HepG2 (cell line): ENCODE results near the gene WIPF3. TPM values are rescaled to one million over a fixed set of nuclear protein-coding genes. Genes with fewer than 3 reads are reported as not detected.

ENCODE experiments used
- ATAC-seq: fragments of 200-7000 bp; cut with Tn5 transposase; 3 replicates; pipeline ENCODE4 v1.9.1; 2020; ENCODE audit warnings: mild to moderate bottlenecking, moderate library complexity
- BruUV-seq: library from RNA; stranded (reverse); fragments of 400-500 nt; replicated peaks from 2 replicates; lab custom pipeline; 2021; lab: Mats Ljungman, UMichigan
- CTCF ChIA-PET: fragments of 300-600 bp; formaldehyde crosslinking; extraction: SDS; loops from one replicate; lab custom pipeline; 2021; ENCODE audit warnings: low total read pairs, inconsistent platforms, low intra/inter-chr PET ratio; lab: Yijun Ruan, JAX
- POLR2A ChIA-PET: fragments of 350-600 bp; sonication (Branson Sonifier 250); formaldehyde crosslinking; loops from one replicate; lab custom pipeline; 2020; ENCODE audit warnings: antibody characterized with exemption, inconsistent platforms; lab: Yijun Ruan, JAX
- DNase-seq: peaks from one replicate; pipeline ENCODE4 v3.0.0-alpha.2; 2015; ENCODE audit warnings: low spot score
- FAIRE-seq: peaks from 3 replicates; lab custom pipeline; 2011; peaks lifted over from hg19 to GRCh38; lab: Jason Lieb, UNC
- H2AFZ ChIP-seq: one replicate; pipeline ENCODE4 v1.6.1; 2011; ENCODE audit warnings: low read length, inconsistent platforms
- H3K27ac ChIP-seq: fragments of 300-600 bp; 3 replicates; pipeline ENCODE4 v1.8.0; 2011; ENCODE audit warnings: mixed run types, mild to moderate bottlenecking, mixed read lengths, low read length, inconsistent platforms; ENCODE audit not compliant: insufficient read depth; ENCODE audit errors: extremely low read length
- H3K27me3 ChIP-seq, 2 experiments: fragments of 200-600 bp in 1 of 2; 2 replicates in 1 of 2; 3 replicates in 1 of 2; pipeline versions ENCODE4 v1.6.0 to v1.8.0; 2011; ENCODE audit warnings: low read length in 2 of 2, mild to moderate bottlenecking in 2 of 2, moderate library complexity in 2 of 2, inconsistent platforms in 1 of 2; ENCODE audit not compliant: insufficient read depth in 2 of 2, control insufficient read depth in 1 of 2
- H3K36me3 ChIP-seq, 2 experiments: fragments of 200-600 bp in 1 of 2; replicated peaks in 1 of 2; 2 replicates in 1 of 2; 3 replicates in 1 of 2; pipeline versions ENCODE4 v1.5.1 to v1.8.0; 2011; ENCODE audit warnings: low read length in 2 of 2, inconsistent platforms in 1 of 2; ENCODE audit not compliant: insufficient read depth in 2 of 2, control insufficient read depth in 1 of 2
- H3K4me1 ChIP-seq: 2 replicates; pipeline ENCODE4 v1.5.1; 2012; ENCODE audit warnings: low read length, inconsistent platforms; ENCODE audit not compliant: insufficient read depth
- H3K4me2 ChIP-seq: 2 replicates; pipeline ENCODE4 v1.6.0; 2011; ENCODE audit warnings: low read depth, low read length, inconsistent platforms
- H3K4me3 ChIP-seq, 3 experiments: fragments of 200-600 bp in 1 of 3; sonication (generic), shearing (Covaris generic) in 1 of 3; replicated peaks in 1 of 3; 2 replicates each; pipeline ENCODE4 v1.5.1; 2011 to 2016; ENCODE audit warnings: low read length in 3 of 3, inconsistent platforms in 2 of 3, low read depth in 2 of 3, mild to moderate bottlenecking in 2 of 3, control low read depth in 1 of 3, mixed read lengths in 1 of 3; ENCODE audit not compliant: insufficient read depth in 1 of 3
- H3K79me2 ChIP-seq: one replicate; pipeline ENCODE4 v1.6.1; 2011; ENCODE audit warnings: low read length, inconsistent platforms; ENCODE audit not compliant: insufficient read depth
- H3K9ac ChIP-seq: 2 replicates; pipeline ENCODE4 v1.6.0; 2011; ENCODE audit warnings: mild to moderate bottlenecking, low read depth, low read length, inconsistent platforms; ENCODE audit not compliant: insufficient read depth
- H3K9me3 ChIP-seq: 2 replicates; pipeline ENCODE4 v1.5.1; 2012; ENCODE audit warnings: mild to moderate bottlenecking, low read length
- H4K20me1 ChIP-seq: 2 replicates; pipeline ENCODE4 v1.6.0; 2011; ENCODE audit warnings: inconsistent platforms, mild to moderate bottlenecking, low read length, moderate library complexity; ENCODE audit not compliant: insufficient read depth
- GABPA ChIP-seq, 2 experiments: IDR thresholded peaks; 2 replicates each; pipeline ENCODE4 v1.6.1; 2011 to 2016; ENCODE audit warnings: low read depth in 2 of 2, low read length in 1 of 2, missing biosample characterization in 1 of 2, missing genetic modification characterization in 1 of 2
- MAFK ChIP-seq, 2 experiments: IDR thresholded peaks in 1 of 2; conservative IDR thresholded peaks in 1 of 2; 2 replicates each; pipeline ENCODE4 v1.6.1; 2011; ENCODE audit warnings: improper control_type of control experiment in 2 of 2, low read length in 2 of 2
- ZNF546 ChIP-seq: sonication (generic); formaldehyde crosslinking; conservative IDR thresholded peaks from 2 replicates; pipeline ENCODE4 v1.8.1; 2023; ENCODE audit warnings: mild to moderate bottlenecking, missing genetic modification reagents
- WGBS: methylation state at CpG from one replicate; pipeline ENCODE4 v1.1.6; 2017; ENCODE audit warnings: low lambda C conversion rate; 5-methylcytosine and 5-hydroxymethylcytosine counted together
- in situ Hi-C: cut with HindIII; loops from 2 replicates; pipeline ENCODE4 v1.10.0; 2017; ENCODE audit warnings: low pct_unique_long_range_greater_than_20kb; ENCODE audit not compliant: extremely low pct_ligation_motif_present
- intact Hi-C: fragments of 100-400 bp; cut with micrococcal nuclease; formaldehyde crosslinking; loops from one replicate; pipeline ENCODE4 v1.10.0; 2022; ENCODE audit not compliant: unreplicated experiment
- polyA plus RNA-seq, 8 experiments: library from polyadenylated mRNA; depleted of rRNA in 3 of 8; stranded (reverse) in 7 of 8; unstranded in 1 of 8; fragments of >200 nt; fragmentation: Illumina TruSeq in 4 of 8; extraction: Trizol in 4 of 8; gene quantifications; 2 replicates each; pipeline versions ENCODE4 v1.2.1 to v1.2.3, GENCODE V29; 2011 to 2016; ENCODE audit warnings: low read depth in 4 of 8, missing spikeins in 1 of 8, mixed read lengths in 1 of 8; ENCODE audit not compliant: insufficient read depth in 1 of 8
- total RNA-seq, 5 experiments: library from RNA; depleted of rRNA; stranded (reverse); fragments of >200 nt; fragmentation: Illumina TruSeq; extraction: Trizol; gene quantifications; 2 replicates each; pipeline ENCODE4 v1.2.3, GENCODE V29; 2016; ENCODE audit warnings: low read depth in 1 of 5
- TF ChIP-seq, protein P1 (sequence below): sonication (generic); formaldehyde crosslinking; IDR thresholded peaks from 2 replicates; pipeline ENCODE4 v1.8.1; 2022; ENCODE audit warnings: low read depth, mild to moderate bottlenecking, missing genetic modification reagents

WIPF3 gene
- total and polyA plus RNA-seq, 2 of the 13 experiments (the other 11 are each of a cell fraction or from before 2014, with no cell fraction given) = 0.03 TPM; not detected in 1

DNA sequence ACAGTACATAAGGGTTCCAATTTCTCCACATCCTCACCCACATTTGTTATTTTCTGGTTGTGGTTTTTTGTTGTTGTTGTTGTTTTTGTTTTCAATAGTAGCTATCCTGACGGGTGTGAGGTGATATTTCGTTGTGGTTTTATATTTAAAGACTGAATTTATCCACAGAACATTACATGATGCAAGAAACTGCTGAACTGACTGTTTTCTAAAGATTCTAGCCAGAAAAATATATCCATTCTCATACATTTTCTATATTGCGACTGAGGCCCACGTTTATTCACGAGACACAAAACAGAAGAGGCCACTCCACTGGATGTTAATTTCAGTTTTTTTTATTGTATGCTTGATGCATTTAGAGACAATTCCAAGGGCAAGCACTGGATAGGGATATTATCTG, 113.5 kb downstream of the WIPF3 start:
- ChIA-PET POLR2A (no interaction called here), CTCF (interaction anchor here (1.4 kb wide), 1 partner anchor 42 kb away, joined by 3 read pairs; no protein-coding TSS in a partner anchor)
- Histone ChIP-seq H4K20me1 (peaks cover 8% of the 10 kb centered on the region; the same call in 1 of the 2 replicates), H3K4me2 (no peak overlapping the region), H3K9me3 (no peaks in the 10 kb centered on the region), H3K9ac (no peak overlapping the region), H3K36me3 (peaks cover 23 to 32% of the 10 kb centered on the region in 2 experiments), H3K27ac (no peak overlapping the region), H3K4me1 (no peaks in the 10 kb centered on the region), H3K27me3 (no peaks in the 10 kb centered on the region), H3K4me3 (no peak overlapping the region), H3K79me2 (no peaks in the 10 kb centered on the region), H2AFZ (no peak overlapping the region)
- no peak for DNase-seq
- no TSS peak for BruUV-seq
- WGBS = 96% methylated on average over 5 of the region's 5 CpGs
- FAIRE-seq = no peak
- in situ Hi-C loops = no loop called here
- intact Hi-C loops = loop anchor here (1.0 to 5.0 kb wide), 2 partner anchors 34 to 42 kb away; no protein-coding TSS in a partner anchor
- TF ChIP-seq ZNF546 (CRISPR knock-in tag) = no peak
- peak in 1 of 2 experiments; percentile 25; a peak in 1 of 4 replicates for TF ChIP-seq MAFK (conservative IDR thresholded peaks at IDR 0.05 in 1 of 2, IDR thresholded peaks at IDR 0.05 in 1 of 2; ENCODE audit: low read length in 2 of 2)
- TF ChIP-seq GABPA (IDR thresholded peaks at IDR 0.05; ENCODE audit: low read depth, low read length) = no peak
- TF ChIP-seq GABPA (CRISPR knock-in tag; IDR thresholded peaks at IDR 0.05; ENCODE audit: low read depth) = no peak
- no peak for ATAC-seq

DNA sequence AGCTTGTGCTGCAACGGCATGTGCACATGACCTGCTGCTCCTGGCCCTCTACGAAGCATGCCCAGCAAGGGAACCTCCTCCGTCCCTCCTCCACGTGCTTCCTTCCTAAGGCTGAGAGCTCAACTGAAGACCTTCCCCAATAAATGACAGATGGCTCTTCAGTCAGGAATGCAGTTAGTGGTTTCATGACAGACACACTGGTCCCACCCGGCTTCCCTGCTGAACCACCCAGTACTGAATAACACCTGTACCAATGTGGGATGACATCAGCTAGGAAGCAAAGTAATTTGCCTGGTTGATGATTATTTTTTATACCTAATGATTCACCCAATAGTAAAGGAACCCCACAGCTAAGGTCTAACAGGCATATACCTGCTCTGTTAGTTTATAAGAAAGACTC, 114.2 kb downstream of the WIPF3 start:
- Histone ChIP-seq H3K9me3 (no peaks in the 10 kb centered on the region), H3K27ac (no peak overlapping the region), H3K9ac (no peak overlapping the region), H3K4me3 (no peak overlapping the region)
- 95% methylated on average over 4 of the region's 5 CpGs for WGBS
- CTCF ChIA-PET = interaction anchor here (1.4 to 1.5 kb wide), 2 partner anchors 43 to 285 kb away, joined by 3 to 4 read pairs; no protein-coding TSS in a partner anchor
- FAIRE-seq (no peak), ATAC-seq (no peak)
- no TSS peak for BruUV-seq
- intact Hi-C loops = loop anchor here (1.0 to 5.0 kb wide), 2 partner anchors 33 to 43 kb away; no protein-coding TSS in a partner anchor
- TF ChIP-seq, protein P1, sequence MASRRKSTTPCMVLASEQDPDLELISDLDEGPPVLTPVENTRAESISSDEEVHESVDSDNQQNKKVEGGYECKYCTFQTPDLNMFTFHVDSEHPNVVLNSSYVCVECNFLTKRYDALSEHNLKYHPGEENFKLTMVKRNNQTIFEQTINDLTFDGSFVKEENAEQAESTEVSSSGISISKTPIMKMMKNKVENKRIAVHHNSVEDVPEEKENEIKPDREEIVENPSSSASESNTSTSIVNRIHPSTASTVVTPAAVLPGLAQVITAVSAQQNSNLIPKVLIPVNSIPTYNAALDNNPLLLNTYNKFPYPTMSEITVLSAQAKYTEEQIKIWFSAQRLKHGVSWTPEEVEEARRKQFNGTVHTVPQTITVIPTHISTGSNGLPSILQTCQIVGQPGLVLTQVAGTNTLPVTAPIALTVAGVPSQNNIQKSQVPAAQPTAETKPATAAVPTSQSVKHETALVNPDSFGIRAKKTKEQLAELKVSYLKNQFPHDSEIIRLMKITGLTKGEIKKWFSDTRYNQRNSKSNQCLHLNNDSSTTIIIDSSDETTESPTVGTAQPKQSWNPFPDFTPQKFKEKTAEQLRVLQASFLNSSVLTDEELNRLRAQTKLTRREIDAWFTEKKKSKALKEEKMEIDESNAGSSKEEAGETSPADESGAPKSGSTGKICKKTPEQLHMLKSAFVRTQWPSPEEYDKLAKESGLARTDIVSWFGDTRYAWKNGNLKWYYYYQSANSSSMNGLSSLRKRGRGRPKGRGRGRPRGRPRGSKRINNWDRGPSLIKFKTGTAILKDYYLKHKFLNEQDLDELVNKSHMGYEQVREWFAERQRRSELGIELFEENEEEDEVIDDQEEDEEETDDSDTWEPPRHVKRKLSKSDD (CRISPR knock-in tag) = no peak
- TF ChIP-seq, all 625 proteins: peak for 0
- in situ Hi-C loops = no loop called here
- Histone ChIP-seq H3K36me3 (peaks cover 23 to 39% of the 10 kb centered on the region in 2 experiments), H4K20me1 (peaks cover 8% of the 10 kb centered on the region; the same call in 1 of the 2 replicates), H3K4me2 (no peak overlapping the region), H3K27me3 (no peaks in the 10 kb centered on the region), H3K4me1 (no peaks in the 10 kb centered on the region), H2AFZ (no peak overlapping the region), H3K79me2 (no peaks in the 10 kb centered on the region)
- no peak for DNase-seq
- POLR2A ChIA-PET = no interaction called here
